H7 (cell line): ENCODE data around the gene SUSD3. TPM values are rescaled to one million over a fixed set of nuclear protein-coding genes. Genes with fewer than 3 reads are reported as not detected.
A peak's percentile ranks its signal among the peaks of the same experiment; 100 is the strongest.

Source experiments
- DNase-seq: peaks from one replicate; pipeline ENCODE4 v3.0.0; 2012
- H3K27me3 ChIP-seq: 2 replicates; pipeline ENCODE4 v1.6.0; 2011; ENCODE audit warnings: mild to moderate bottlenecking, low read length; ENCODE audit not compliant: control insufficient read depth, insufficient read depth
- H3K36me3 ChIP-seq: replicated peaks from 2 replicates; pipeline ENCODE4 v1.5.1; 2011; ENCODE audit warnings: low read length; ENCODE audit not compliant: control insufficient read depth, insufficient read depth
- H3K4me3 ChIP-seq: 2 replicates; pipeline ENCODE4 v1.5.1; 2011; ENCODE audit warnings: low read depth, mild to moderate bottlenecking, control low read depth, low read length, moderate library complexity; ENCODE audit not compliant: insufficient read depth
- total RNA-seq: library from RNA; depleted of rRNA; stranded (reverse); fragments of >200 nt; shearing (Covaris generic); gene quantifications from 2 replicates; pipeline ENCODE4 v1.2.3, GENCODE V29; 2014

SUSD3 gene
- total RNA-seq, 1 experiment from 2014 or later, result 20.3 TPM

- no peak for DNase-seq
- Histone ChIP-seq H3K4me3 (no peak overlapping the region), H3K27me3 (no peaks in the 10 kb centered on the region), H3K36me3 (no peaks in the 10 kb centered on the region)
Observed at GRCh38 chr9:93023521-93023815, 35.0 kb upstream of the SUSD3 start.

- no peak for DNase-seq
- no peaks in the 10 kb centered on the region for H3K27me3 ChIP-seq
- H3K36me3 ChIP-seq, result no peaks in the 10 kb centered on the region
- no peak overlapping the region for H3K4me3 ChIP-seq
Observed at GRCh38 chr9:93024646-93024910, 33.9 kb upstream of the SUSD3 start.

GRCh38 chr9:93024986-93025630 lies 33.4 kb upstream of the SUSD3 start:
- no peak for DNase-seq
- no peaks in the 10 kb centered on the region for H3K27me3 ChIP-seq
- H3K36me3 ChIP-seq, result no peaks in the 10 kb centered on the region
- no peak overlapping the region for H3K4me3 ChIP-seq

- Histone ChIP-seq H3K4me3 (no peak overlapping the region), H3K27me3 (no peaks in the 10 kb centered on the region), H3K36me3 (no peaks in the 10 kb centered on the region)
- no peak for DNase-seq
Observed at GRCh38 chr9:93025736-93026135, 32.8 kb upstream of the SUSD3 start.

GRCh38 chr9:93026640-93027039 lies 31.9 kb upstream of the SUSD3 start:
- no peaks in the 10 kb centered on the region for H3K27me3 ChIP-seq
- H3K36me3 ChIP-seq, result no peaks in the 10 kb centered on the region
- H3K4me3 ChIP-seq, result no peak overlapping the region
- DNase-seq, result no peak

GRCh38 chr9:93027750-93028149 lies 30.8 kb upstream of the SUSD3 start:
- DNase-seq, result no peak
- no peaks in the 10 kb centered on the region for H3K36me3 ChIP-seq
- H3K4me3 ChIP-seq, result no peak overlapping the region
- no peaks in the 10 kb centered on the region for H3K27me3 ChIP-seq

GRCh38 chr9:93028448-93029006 lies 30.0 kb upstream of the SUSD3 start:
- no peaks in the 10 kb centered on the region for H3K27me3 ChIP-seq
- DNase-seq, result no peak
- no peak overlapping the region for H3K4me3 ChIP-seq
- H3K36me3 ChIP-seq, result no peaks in the 10 kb centered on the region

- DNase-seq, result no peak
- H3K27me3 ChIP-seq, result no peaks in the 10 kb centered on the region
- no peak overlapping the region for H3K4me3 ChIP-seq
- H3K36me3 ChIP-seq, result no peaks in the 10 kb centered on the region
Observed at GRCh38 chr9:93030642-93031628, 27.6 kb upstream of the SUSD3 start.

GRCh38 chr9:93031629-93032430 lies 26.7 kb upstream of the SUSD3 start:
- H3K36me3 ChIP-seq, result no peaks in the 10 kb centered on the region
- no peak for DNase-seq
- no peaks in the 10 kb centered on the region for H3K27me3 ChIP-seq
- no peak overlapping the region for H3K4me3 ChIP-seq

GRCh38 chr9:93032545-93032944 lies 26.0 kb upstream of the SUSD3 start:
- no peak for DNase-seq

GRCh38 chr9:93033531-93033930 lies 25.0 kb upstream of the SUSD3 start:
- no peak overlapping the region for H3K4me3 ChIP-seq
- H3K36me3 ChIP-seq, result no peaks in the 10 kb centered on the region
- DNase-seq, result no peak
- no peaks in the 10 kb centered on the region for H3K27me3 ChIP-seq

More at GRCh38 chr9:93032545-93032944, 26.0 kb upstream of the SUSD3 start:
- Histone ChIP-seq H3K36me3 (no peaks in the 10 kb centered on the region), H3K4me3 (no peak overlapping the region), H3K27me3 (no peaks in the 10 kb centered on the region)

- H3K4me3 ChIP-seq, result no peak overlapping the region
- no peaks in the 10 kb centered on the region for H3K36me3 ChIP-seq
- DNase-seq, result no peak
- H3K27me3 ChIP-seq, result no peaks in the 10 kb centered on the region
Observed at GRCh38 chr9:93035106-93035660, 23.3 kb upstream of the SUSD3 start.

- DNase-seq, result peak; percentile 71
- H3K36me3 ChIP-seq, result no peaks in the 10 kb centered on the region
- H3K4me3 ChIP-seq, result no peak overlapping the region
Observed at GRCh38 chr9:93035821-93036351, 22.6 kb upstream of the SUSD3 start.

GRCh38 chr9:93036887-93037475 lies 21.5 kb upstream of the SUSD3 start:
- Histone ChIP-seq H3K27me3 (no peaks in the 10 kb centered on the region), H3K4me3 (no peak overlapping the region), H3K36me3 (no peaks in the 10 kb centered on the region)
- peak; percentile 78 for DNase-seq

More at GRCh38 chr9:93035821-93036351, 22.6 kb upstream of the SUSD3 start:
- no peaks in the 10 kb centered on the region for H3K27me3 ChIP-seq
